GM19455 (cell line): ENCODE measurements around the gene RTP3.

Source experiments
- ATAC-seq: cut with Tn5 transposase; IDR thresholded peaks from one replicate; pipeline ENCODE4 v1.9.1; 2021; ENCODE audit not compliant: unreplicated experiment

The RTP3 gene

GRCh38 chr3:46497556-46498265, at the start of gene RTP3:
Gene RTP3, plus strand, starts transcription at chr3:46497976. Its CDS starts 87 bp downstream, at chr3:46498063.
- no peak for ATAC-seq

GRCh38 chr3:46448721-46449120, 49.1 kb upstream of the RTP3 start:
- no peak for ATAC-seq

- no peak for ATAC-seq
Measured at GRCh38 chr3:46449755-46450552, 47.8 kb upstream of the RTP3 start.

- no peak for ATAC-seq
Measured at GRCh38 chr3:46453526-46454208, 44.1 kb upstream of the RTP3 start.

GRCh38 chr3:46454209-46454595, 43.6 kb upstream of the RTP3 start:
- no peak for ATAC-seq

GRCh38 chr3:46454606-46455005, 43.2 kb upstream of the RTP3 start:
- ATAC-seq = no peak

GRCh38 chr3:46455231-46456115, 42.3 kb upstream of the RTP3 start:
- no peak for ATAC-seq

GRCh38 chr3:46456118-46456517, 41.7 kb upstream of the RTP3 start:
- ATAC-seq = no peak

- no peak for ATAC-seq
Measured at GRCh38 chr3:46460051-46460450, 37.7 kb upstream of the RTP3 start.

GRCh38 chr3:46462111-46462510, 35.7 kb upstream of the RTP3 start:
- ATAC-seq = no peak

- no peak for ATAC-seq
Measured at GRCh38 chr3:46462511-46462910, 35.3 kb upstream of the RTP3 start.

- ATAC-seq = no peak
Measured at GRCh38 chr3:46463120-46463867, 34.5 kb upstream of the RTP3 start.

- no peak for ATAC-seq
Measured at GRCh38 chr3:46463868-46464241, 33.9 kb upstream of the RTP3 start.

- no peak for ATAC-seq
Measured at GRCh38 chr3:46464326-46465195, 33.2 kb upstream of the RTP3 start, which contains the start of gene LTF. Gene LTF, minus strand, starts transcription at chr3:46464905. Its CDS starts 38 bp downstream, at chr3:46464867.

- no peak for ATAC-seq
Measured at GRCh38 chr3:46465196-46465520, 32.6 kb upstream of the RTP3 start.

GRCh38 chr3:46466273-46466672, 31.5 kb upstream of the RTP3 start:
- ATAC-seq = no peak

GRCh38 chr3:46466871-46467403, 30.8 kb upstream of the RTP3 start:
- ATAC-seq = no peak

- no peak for ATAC-seq
Measured at GRCh38 chr3:46467562-46467961, 30.2 kb upstream of the RTP3 start.
